Lower leg skin (tissue), 3 donors: ENCODE measurements around the gene VWCE.

Source experiments
- POLR2A ChIP-seq, 2 donors: fragments of 450-650 bp; IDR thresholded peaks; one replicate each; pipeline ENCODE4 v1.6.1; 2016 to 2017; ENCODE audit warnings: antibody characterized with exemption in 2 of 2, mild to moderate bottlenecking in 1 of 2, moderate library complexity in 1 of 2
- TF ChIP-seq, protein P1 (sequence below), 3 donors: fragments of 450-650 bp; IDR thresholded peaks; one replicate each; pipeline ENCODE4 v1.5.1; 2016; ENCODE audit warnings: antibody characterized with exemption in 3 of 3, mild to moderate bottlenecking in 3 of 3, moderate library complexity in 2 of 3

DNA sequence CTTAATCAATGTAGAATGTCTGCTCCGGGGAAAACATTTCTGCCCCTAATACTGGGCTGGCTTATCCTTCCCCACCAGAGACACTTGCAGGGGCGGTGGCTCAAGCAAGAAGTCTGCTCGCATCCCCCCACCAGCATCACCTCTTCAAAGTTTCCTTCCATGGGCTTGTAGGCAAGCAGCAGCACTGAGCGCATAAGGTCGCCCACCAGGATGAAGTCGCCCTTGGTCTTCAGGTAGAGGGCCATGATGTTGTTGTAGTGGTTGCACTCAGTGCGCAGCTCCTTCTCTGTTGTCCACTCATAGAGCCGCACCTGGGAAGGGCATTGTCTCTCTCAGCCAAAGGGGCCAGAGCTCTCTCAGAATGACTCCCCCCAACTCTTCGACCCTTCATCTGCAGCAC is 8.6 kb upstream of the VWCE start:
- TF ChIP-seq, protein P1, sequence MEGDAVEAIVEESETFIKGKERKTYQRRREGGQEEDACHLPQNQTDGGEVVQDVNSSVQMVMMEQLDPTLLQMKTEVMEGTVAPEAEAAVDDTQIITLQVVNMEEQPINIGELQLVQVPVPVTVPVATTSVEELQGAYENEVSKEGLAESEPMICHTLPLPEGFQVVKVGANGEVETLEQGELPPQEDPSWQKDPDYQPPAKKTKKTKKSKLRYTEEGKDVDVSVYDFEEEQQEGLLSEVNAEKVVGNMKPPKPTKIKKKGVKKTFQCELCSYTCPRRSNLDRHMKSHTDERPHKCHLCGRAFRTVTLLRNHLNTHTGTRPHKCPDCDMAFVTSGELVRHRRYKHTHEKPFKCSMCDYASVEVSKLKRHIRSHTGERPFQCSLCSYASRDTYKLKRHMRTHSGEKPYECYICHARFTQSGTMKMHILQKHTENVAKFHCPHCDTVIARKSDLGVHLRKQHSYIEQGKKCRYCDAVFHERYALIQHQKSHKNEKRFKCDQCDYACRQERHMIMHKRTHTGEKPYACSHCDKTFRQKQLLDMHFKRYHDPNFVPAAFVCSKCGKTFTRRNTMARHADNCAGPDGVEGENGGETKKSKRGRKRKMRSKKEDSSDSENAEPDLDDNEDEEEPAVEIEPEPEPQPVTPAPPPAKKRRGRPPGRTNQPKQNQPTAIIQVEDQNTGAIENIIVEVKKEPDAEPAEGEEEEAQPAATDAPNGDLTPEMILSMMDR (IDR thresholded peaks at IDR 0.05): no peak
- TF ChIP-seq POLR2A (IDR thresholded peaks at IDR 0.05): no peak
